GM23338 (cell line): ENCODE measurements around the gene NR5A2.

ENCODE experiments used
- CREB1 ChIP-seq: fragments of 250-450 bp; sonication (Bioruptor Pico); IDR thresholded peaks from 2 replicates; pipeline ENCODE4 v1.5.0; 2020; ENCODE audit warnings: low read depth, mild to moderate bottlenecking, moderate library complexity
- EZH2 ChIP-seq: fragments of 200-600 bp; sonication (generic); IDR thresholded peaks from one replicate; pipeline ENCODE4 v1.8.0; 2017; ENCODE audit warnings: antibody characterized with exemption, mild to moderate bottlenecking, low read depth; ENCODE audit not compliant: unreplicated experiment
- POLR2AphosphoS5 ChIP-seq: IDR thresholded peaks from 2 replicates; pipeline ENCODE4 v1.6.1; 2016; ENCODE audit warnings: antibody characterized with exemption, low read depth
- TF ChIP-seq, protein P1 (sequence below), 2 experiments: fragments of 200-600 bp in 1 of 2; sonication (generic) in 1 of 2; conservative IDR thresholded peaks; 2 replicates each; pipeline versions ENCODE4 v1.5.1 to v1.6.1; 2016 to 2017; ENCODE audit warnings: antibody characterized with exemption in 2 of 2, low read depth in 2 of 2, mild to moderate bottlenecking in 2 of 2, moderate library complexity in 1 of 2
- TF ChIP-seq, protein P2 (sequence below): IDR thresholded peaks from one replicate; pipeline ENCODE4 v1.6.1; 2018; ENCODE audit warnings: antibody characterized with exemption; ENCODE audit not compliant: unreplicated experiment

DNA sequence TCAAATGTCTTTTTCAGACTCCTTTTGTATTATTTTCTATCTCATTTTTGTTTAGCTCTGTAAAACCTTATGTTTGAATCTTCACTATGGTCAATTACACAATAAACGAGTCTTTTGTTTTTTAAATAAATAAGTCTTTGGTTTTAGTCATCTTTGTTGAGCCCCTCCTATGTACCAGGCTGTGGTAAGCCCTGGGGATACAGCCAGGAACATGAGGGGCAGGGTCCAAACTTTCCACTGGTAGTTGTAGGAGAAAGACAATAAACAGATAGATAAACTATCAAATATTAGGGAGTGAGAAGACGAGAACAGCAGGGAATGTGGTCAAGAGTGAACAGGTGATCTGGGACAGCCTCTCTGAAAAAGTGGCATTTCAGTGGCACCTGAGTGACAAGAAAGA, 195.7 kb downstream of the NR5A2 start:
- TF ChIP-seq EZH2 (no peak), CREB1 (CRISPR knock-in tag) (no peak), POLR2AphosphoS5 (no peak)
- TF ChIP-seq, protein P1, sequence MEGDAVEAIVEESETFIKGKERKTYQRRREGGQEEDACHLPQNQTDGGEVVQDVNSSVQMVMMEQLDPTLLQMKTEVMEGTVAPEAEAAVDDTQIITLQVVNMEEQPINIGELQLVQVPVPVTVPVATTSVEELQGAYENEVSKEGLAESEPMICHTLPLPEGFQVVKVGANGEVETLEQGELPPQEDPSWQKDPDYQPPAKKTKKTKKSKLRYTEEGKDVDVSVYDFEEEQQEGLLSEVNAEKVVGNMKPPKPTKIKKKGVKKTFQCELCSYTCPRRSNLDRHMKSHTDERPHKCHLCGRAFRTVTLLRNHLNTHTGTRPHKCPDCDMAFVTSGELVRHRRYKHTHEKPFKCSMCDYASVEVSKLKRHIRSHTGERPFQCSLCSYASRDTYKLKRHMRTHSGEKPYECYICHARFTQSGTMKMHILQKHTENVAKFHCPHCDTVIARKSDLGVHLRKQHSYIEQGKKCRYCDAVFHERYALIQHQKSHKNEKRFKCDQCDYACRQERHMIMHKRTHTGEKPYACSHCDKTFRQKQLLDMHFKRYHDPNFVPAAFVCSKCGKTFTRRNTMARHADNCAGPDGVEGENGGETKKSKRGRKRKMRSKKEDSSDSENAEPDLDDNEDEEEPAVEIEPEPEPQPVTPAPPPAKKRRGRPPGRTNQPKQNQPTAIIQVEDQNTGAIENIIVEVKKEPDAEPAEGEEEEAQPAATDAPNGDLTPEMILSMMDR (conservative IDR thresholded peaks at IDR 0.05; ENCODE audit: low read depth in 2 of 2), result no peak
- TF ChIP-seq, protein P2, sequence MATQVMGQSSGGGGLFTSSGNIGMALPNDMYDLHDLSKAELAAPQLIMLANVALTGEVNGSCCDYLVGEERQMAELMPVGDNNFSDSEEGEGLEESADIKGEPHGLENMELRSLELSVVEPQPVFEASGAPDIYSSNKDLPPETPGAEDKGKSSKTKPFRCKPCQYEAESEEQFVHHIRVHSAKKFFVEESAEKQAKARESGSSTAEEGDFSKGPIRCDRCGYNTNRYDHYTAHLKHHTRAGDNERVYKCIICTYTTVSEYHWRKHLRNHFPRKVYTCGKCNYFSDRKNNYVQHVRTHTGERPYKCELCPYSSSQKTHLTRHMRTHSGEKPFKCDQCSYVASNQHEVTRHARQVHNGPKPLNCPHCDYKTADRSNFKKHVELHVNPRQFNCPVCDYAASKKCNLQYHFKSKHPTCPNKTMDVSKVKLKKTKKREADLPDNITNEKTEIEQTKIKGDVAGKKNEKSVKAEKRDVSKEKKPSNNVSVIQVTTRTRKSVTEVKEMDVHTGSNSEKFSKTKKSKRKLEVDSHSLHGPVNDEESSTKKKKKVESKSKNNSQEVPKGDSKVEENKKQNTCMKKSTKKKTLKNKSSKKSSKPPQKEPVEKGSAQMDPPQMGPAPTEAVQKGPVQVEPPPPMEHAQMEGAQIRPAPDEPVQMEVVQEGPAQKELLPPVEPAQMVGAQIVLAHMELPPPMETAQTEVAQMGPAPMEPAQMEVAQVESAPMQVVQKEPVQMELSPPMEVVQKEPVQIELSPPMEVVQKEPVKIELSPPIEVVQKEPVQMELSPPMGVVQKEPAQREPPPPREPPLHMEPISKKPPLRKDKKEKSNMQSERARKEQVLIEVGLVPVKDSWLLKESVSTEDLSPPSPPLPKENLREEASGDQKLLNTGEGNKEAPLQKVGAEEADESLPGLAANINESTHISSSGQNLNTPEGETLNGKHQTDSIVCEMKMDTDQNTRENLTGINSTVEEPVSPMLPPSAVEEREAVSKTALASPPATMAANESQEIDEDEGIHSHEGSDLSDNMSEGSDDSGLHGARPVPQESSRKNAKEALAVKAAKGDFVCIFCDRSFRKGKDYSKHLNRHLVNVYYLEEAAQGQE, result no peak
